ENCODE measurements around the gene PRDM16. TPM values are rescaled to one million over a fixed set of nuclear protein-coding genes. Genes with fewer than 3 reads are reported as not detected.

Gene PRDM16
- total RNA-seq, 4 donors from 2014 or later = 15.7 to 54.3 (median 27.6) TPM

DNA sequence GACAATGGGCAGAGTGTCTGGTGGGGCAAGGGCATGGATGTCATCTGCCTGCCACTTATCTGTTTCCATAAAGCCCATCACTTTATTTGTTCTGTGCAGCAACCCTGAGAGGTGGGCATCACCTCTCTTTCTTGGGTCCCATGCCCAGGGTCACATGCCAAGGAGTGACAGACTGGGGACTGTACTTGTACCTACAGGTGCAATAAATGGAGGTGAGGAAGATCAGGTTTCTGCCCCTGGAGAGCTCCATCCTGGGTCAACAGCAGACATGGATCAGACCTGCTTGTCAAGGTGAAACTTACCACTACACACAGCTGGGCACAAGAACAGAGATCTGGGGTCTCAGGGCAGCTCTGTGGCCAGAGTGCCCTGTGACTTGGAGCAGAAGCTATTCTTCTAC is 18.4 kb upstream of the PRDM16 start:
- DNase-seq = no peak
- Histone ChIP-seq H3K9me3 (no peaks in the 10 kb centered on the region), H3K4me3 (replicated peaks in 1 of 3) (no peak overlapping the region), H3K36me3 (no peaks in the 10 kb centered on the region), H3K27ac (no peak overlapping the region), H3K4me1 (no peaks in the 10 kb centered on the region), H3K27me3 (no peaks in the 10 kb centered on the region)
- TF ChIP-seq CTCF (IDR thresholded peaks at IDR 0.05) = no peak
- no peak for TF ChIP-seq POLR2A (IDR thresholded peaks at IDR 0.05)
- intact Hi-C loops (cut with DNase I) = no loop called here

- H3K27me3 ChIP-seq = no peaks in the 10 kb centered on the region
- intact Hi-C loops (cut with DNase I) = no loop called here
- H3K9me3 ChIP-seq = no peaks in the 10 kb centered on the region
- H3K4me3 ChIP-seq (replicated peaks in 1 of 3) = no peak overlapping the region
- TF ChIP-seq CTCF (IDR thresholded peaks at IDR 0.05) (no peak), POLR2A (IDR thresholded peaks at IDR 0.05) (no peak)
- H3K36me3 ChIP-seq = no peaks in the 10 kb centered on the region
- DNase-seq = no peak
- no peaks in the 10 kb centered on the region for H3K4me1 ChIP-seq
- WGBS, 2 donors = 86 to 93% methylated on average over 3 of the region's 3 CpGs
- H3K27ac ChIP-seq = no peak overlapping the region
These were observed 17.4 kb upstream of the PRDM16 start for GRCh38 chr1:3051270-3052268.

DNA sequence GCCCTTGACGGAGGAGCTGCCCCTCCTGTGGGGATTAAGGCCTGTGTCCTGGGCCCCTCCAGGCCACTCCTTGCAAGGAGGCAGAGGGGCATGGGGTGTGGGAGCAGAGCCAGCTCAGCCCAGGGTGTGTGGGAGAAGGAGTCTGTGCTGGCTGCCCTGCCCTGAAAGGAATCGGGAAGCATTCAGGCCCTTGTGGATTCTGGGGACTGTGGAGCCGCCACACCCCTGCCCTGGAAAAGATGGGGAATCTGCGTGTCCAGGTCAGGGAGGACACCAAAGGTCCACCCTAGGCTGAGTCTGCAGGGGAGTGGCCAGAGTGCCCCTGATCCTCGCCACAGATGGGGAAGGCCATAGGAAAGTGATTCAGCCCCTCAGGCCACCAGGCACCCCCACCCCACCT is 16.5 kb upstream of the PRDM16 start:
- WGBS, 2 donors = 89 to 96% methylated on average over 5 of the region's 5 CpGs
- TF ChIP-seq POLR2A (IDR thresholded peaks at IDR 0.05) = no peak
- no peak for TF ChIP-seq CTCF (IDR thresholded peaks at IDR 0.05)
- H3K4me3 ChIP-seq (replicated peaks in 1 of 3) = no peak overlapping the region
- intact Hi-C loops (cut with DNase I) = no loop called here
- no peaks in the 10 kb centered on the region for H3K36me3 ChIP-seq
- no peak overlapping the region for H3K27ac ChIP-seq
- no peaks in the 10 kb centered on the region for H3K9me3 ChIP-seq
- H3K4me1 ChIP-seq = no peaks in the 10 kb centered on the region
- no peak for DNase-seq
- no peaks in the 10 kb centered on the region for H3K27me3 ChIP-seq

DNA sequence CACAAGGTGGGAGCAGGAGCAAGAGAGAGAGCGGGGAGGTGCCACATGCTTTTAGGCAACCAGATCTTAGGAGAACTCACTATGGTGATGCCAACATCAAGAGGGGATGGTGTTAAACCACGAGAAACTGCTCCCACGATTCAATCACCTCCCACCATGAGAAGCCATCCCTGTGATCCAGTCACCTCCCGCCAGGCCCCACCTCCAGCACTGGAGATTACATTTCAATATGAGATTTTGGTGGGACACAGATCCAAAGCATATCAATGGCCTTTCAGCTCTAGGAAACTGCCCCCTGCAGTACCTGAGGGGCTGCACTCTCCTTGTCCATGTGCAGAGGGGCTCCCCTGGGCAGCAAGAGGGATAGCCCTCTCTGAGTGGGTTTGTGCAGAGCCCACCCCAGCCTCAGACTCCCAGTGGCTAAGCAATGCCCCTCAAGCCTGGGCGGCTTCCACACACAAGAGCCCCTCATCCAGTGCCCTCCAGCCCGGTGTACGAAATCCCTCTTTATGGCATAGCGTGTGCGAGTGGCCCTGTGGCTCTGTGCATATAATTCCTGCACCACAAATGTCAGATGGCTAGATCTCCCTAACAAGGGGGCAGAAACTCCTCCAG is 15.5 kb upstream of the PRDM16 start:
- no peaks in the 10 kb centered on the region for H3K27me3 ChIP-seq
- H3K27ac ChIP-seq = no peak overlapping the region
- intact Hi-C loops (cut with DNase I) = no loop called here
- no peak overlapping the region for H3K4me3 ChIP-seq (replicated peaks in 1 of 3)
- H3K4me1 ChIP-seq = no peaks in the 10 kb centered on the region
- no peaks in the 10 kb centered on the region for H3K36me3 ChIP-seq
- TF ChIP-seq POLR2A (IDR thresholded peaks at IDR 0.05) (no peak), CTCF (IDR thresholded peaks at IDR 0.05) (no peak)
- no peak for DNase-seq
- 90% methylated on average over 9 of the region's 9 CpGs for WGBS, 2 donors
- H3K9me3 ChIP-seq = no peaks in the 10 kb centered on the region

- H3K4me1 ChIP-seq = no peaks in the 10 kb centered on the region
- TF ChIP-seq POLR2A (IDR thresholded peaks at IDR 0.05) (no peak), CTCF (IDR thresholded peaks at IDR 0.05) (no peak)
- H3K27me3 ChIP-seq = no peaks in the 10 kb centered on the region
- no peaks in the 10 kb centered on the region for H3K36me3 ChIP-seq
- H3K27ac ChIP-seq = no peak overlapping the region
- whole genome bisulfite sequencing, 2 donors = 80 to 84% methylated on average over 6 of the region's 6 CpGs
- no peak for DNase-seq
- H3K9me3 ChIP-seq = no peaks in the 10 kb centered on the region
- intact Hi-C loops (cut with DNase I) = no loop called here
- no peak overlapping the region for H3K4me3 ChIP-seq (replicated peaks in 1 of 3)
These were observed 15.0 kb upstream of the PRDM16 start for GRCh38 chr1:3053986-3054385.

Measured in thyroid gland (tissue), 4 donors.